Right lobe of liver (tissue), 4 donors: ENCODE results near the gene KCTD19.

Source experiments
- CTCF ChIP-seq, 4 donors: fragments of 200-600 bp in 3 of 4; fragments of 450-650 bp in 1 of 4; IDR thresholded peaks; one replicate each; pipeline versions ENCODE4 v1.5.1 to v1.8.0; 2016 to 2022; ENCODE audit warnings: antibody characterized with exemption in 4 of 4, mild to moderate bottlenecking in 2 of 4
- POLR2A ChIP-seq: fragments of 450-650 bp; IDR thresholded peaks from one replicate; pipeline ENCODE4 v1.6.1; 2017; ENCODE audit warnings: antibody characterized with exemption, mild to moderate bottlenecking
- donor health status: DM: no; HTN: no; CAD: no.
- donor health status: DM: no; HTN: no; CAD: no.
- donor health status: DM: no; HTN: yes; CAD: no.

GRCh38 chr16:67245186-67245585 is 81.4 kb downstream of the KCTD19 start:
- TF ChIP-seq CTCF (IDR thresholded peaks at IDR 0.05) (no peak), POLR2A (no peak)
